ENCODE results near the gene FREM1. TPM values are rescaled to one million over a fixed set of nuclear protein-coding genes. Genes with fewer than 3 reads are reported as not detected.

FREM1 gene
- total RNA-seq, 1 donor from 2014 or later, result 57.5 TPM

GRCh38 chr9:14864309-14864708, 45.9 kb downstream of the FREM1 start:
- TF ChIP-seq CTCF (conservative IDR thresholded peaks at IDR 0.05), result no peak
- Mint-ChIP-seq H3K36me3 (ENCODE audit: low read depth) (peaks cover 29% of the 10 kb centered on the region), H3K4me3 (peak overlapping the region; percentile 47), H3K9me3 (peaks cover 12% of the 10 kb centered on the region), H3K27ac (ENCODE audit: unreplicated experiment) (peak overlapping the region; percentile 28), H3K4me1 (peaks cover 59% of the 10 kb centered on the region), H3K27me3 (ENCODE audit: low read depth) (no peaks in the 10 kb centered on the region)
- no peak for DNase-seq (ENCODE audit: low read depth, low spot score)

GRCh38 chr9:14863402-14863801, 46.8 kb downstream of the FREM1 start:
- peaks cover 50% of the 10 kb centered on the region for H3K4me1 Mint-ChIP-seq
- peak overlapping the region; percentile 16 for H3K4me3 Mint-ChIP-seq
- peaks cover 32% of the 10 kb centered on the region for H3K36me3 Mint-ChIP-seq (ENCODE audit: low read depth)
- no peaks in the 10 kb centered on the region for H3K27me3 Mint-ChIP-seq (ENCODE audit: low read depth)
- no peak overlapping the region for H3K27ac Mint-ChIP-seq (ENCODE audit: unreplicated experiment)
- DNase-seq (ENCODE audit: low read depth, low spot score), result no peak
- TF ChIP-seq CTCF (conservative IDR thresholded peaks at IDR 0.05), result no peak
- H3K9me3 Mint-ChIP-seq, result peaks cover 12% of the 10 kb centered on the region

GRCh38 chr9:14857449-14858305, 52.6 kb downstream of the FREM1 start:
- Mint-ChIP-seq H3K4me3 (no peak overlapping the region), H3K27ac (ENCODE audit: unreplicated experiment) (no peak overlapping the region), H3K36me3 (ENCODE audit: low read depth) (peaks cover 46% of the 10 kb centered on the region), H3K27me3 (ENCODE audit: low read depth) (no peaks in the 10 kb centered on the region), H3K4me1 (no peaks in the 10 kb centered on the region), H3K9me3 (peaks cover 5% of the 10 kb centered on the region)
- no peak for TF ChIP-seq CTCF (conservative IDR thresholded peaks at IDR 0.05)
- no peak for DNase-seq (ENCODE audit: low read depth, low spot score)

GRCh38 chr9:14849851-14850250, 60.4 kb downstream of the FREM1 start:
- H3K36me3 Mint-ChIP-seq (ENCODE audit: low read depth), result peaks cover 36% of the 10 kb centered on the region

GRCh38 chr9:14849296-14849695, 60.9 kb downstream of the FREM1 start:
- no peak overlapping the region for H3K27ac Mint-ChIP-seq (ENCODE audit: unreplicated experiment)
- no peak for DNase-seq (ENCODE audit: low read depth, low spot score)
- peaks cover 40% of the 10 kb centered on the region for H3K36me3 Mint-ChIP-seq (ENCODE audit: low read depth)
- TF ChIP-seq CTCF (conservative IDR thresholded peaks at IDR 0.05), result no peak
- no peaks in the 10 kb centered on the region for H3K27me3 Mint-ChIP-seq (ENCODE audit: low read depth)
- H3K9me3 Mint-ChIP-seq, result peaks cover 2% of the 10 kb centered on the region
- H3K4me3 Mint-ChIP-seq, result no peak overlapping the region
- H3K4me1 Mint-ChIP-seq, result peaks cover 18% of the 10 kb centered on the region

More at GRCh38 chr9:14849851-14850250, 60.4 kb downstream of the FREM1 start:
- Mint-ChIP-seq H3K4me1 (peaks cover 18% of the 10 kb centered on the region), H3K27ac (ENCODE audit: unreplicated experiment) (no peak overlapping the region), H3K27me3 (ENCODE audit: low read depth) (no peaks in the 10 kb centered on the region), H3K9me3 (peaks cover 2% of the 10 kb centered on the region), H3K4me3 (no peak overlapping the region)
- no peak for DNase-seq (ENCODE audit: low read depth, low spot score)
- no peak for TF ChIP-seq CTCF (conservative IDR thresholded peaks at IDR 0.05)

Measured in neural crest cell (in vitro differentiated cells).